Measurements from ENCODE around the gene AUTS2.

The AUTS2 gene

DNA sequence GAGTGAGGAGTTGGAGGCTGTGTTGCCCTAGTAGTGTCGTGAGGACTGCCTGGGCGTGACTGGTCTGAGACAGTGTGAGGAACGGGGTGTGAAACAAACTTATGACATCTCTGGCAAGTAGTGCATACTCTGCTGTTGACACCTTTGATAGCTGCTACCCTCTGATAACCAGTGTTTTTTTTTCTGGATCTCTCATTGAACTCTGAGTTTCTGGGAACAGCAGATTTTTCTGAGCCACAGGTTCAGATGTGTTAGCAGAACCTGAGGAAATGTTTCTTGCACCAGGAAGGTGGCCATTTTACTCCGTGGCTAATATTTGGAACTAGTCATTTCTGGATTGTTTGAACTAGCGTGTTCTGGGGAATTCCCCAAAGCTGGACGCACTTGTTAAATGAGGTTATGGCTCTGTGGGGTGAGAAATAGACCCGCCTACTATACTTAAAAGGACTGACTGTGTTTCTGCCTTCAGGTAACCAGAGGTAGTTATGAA, 52.9 kb downstream of the AUTS2 start:
- Histone ChIP-seq H3K4me1 (ENCODE audit: insufficient read depth, low read length, severe bottlenecking) (peaks cover 100% of the 10 kb centered on the region), H3K9me3 (ENCODE audit: low read length) (no peaks in the 10 kb centered on the region), H3K9ac (ENCODE audit: low read length) (peak overlapping the region; percentile 25; the same call in 1 of the 2 replicates), H4K20me1 (ENCODE audit: insufficient read depth, low read length) (no peaks in the 10 kb centered on the region), H3K36me3 (ENCODE audit: insufficient read depth, low read length) (no peaks in the 10 kb centered on the region), H3K4me3 (ENCODE audit: low read depth, low read length, poor library complexity, severe bottlenecking) (peak overlapping the region; percentile 29), H3K27me3 (ENCODE audit: insufficient read depth, low read length) (no peaks in the 10 kb centered on the region), H3F3A (ENCODE audit: insufficient read depth, low read length) (0 out of 2 replicates have a peak, but pooled peaks cover 6% of the 10 kb centered on the region), H3K9me2 (ENCODE audit: low read depth, low read length) (no peaks in the 10 kb centered on the region), H3K4me2 (ENCODE audit: low read length) (peak overlapping the region; percentile 57), H3K27ac (ENCODE audit: low read depth, low read length, poor library complexity, severe bottlenecking) (peak overlapping the region; percentile 95), H2AFZ (ENCODE audit: low read length) (no peak overlapping the region), H3K79me2 (ENCODE audit: insufficient read depth, low read length) (peaks cover 90% of the 10 kb centered on the region)
- TF ChIP-seq, protein P1, sequence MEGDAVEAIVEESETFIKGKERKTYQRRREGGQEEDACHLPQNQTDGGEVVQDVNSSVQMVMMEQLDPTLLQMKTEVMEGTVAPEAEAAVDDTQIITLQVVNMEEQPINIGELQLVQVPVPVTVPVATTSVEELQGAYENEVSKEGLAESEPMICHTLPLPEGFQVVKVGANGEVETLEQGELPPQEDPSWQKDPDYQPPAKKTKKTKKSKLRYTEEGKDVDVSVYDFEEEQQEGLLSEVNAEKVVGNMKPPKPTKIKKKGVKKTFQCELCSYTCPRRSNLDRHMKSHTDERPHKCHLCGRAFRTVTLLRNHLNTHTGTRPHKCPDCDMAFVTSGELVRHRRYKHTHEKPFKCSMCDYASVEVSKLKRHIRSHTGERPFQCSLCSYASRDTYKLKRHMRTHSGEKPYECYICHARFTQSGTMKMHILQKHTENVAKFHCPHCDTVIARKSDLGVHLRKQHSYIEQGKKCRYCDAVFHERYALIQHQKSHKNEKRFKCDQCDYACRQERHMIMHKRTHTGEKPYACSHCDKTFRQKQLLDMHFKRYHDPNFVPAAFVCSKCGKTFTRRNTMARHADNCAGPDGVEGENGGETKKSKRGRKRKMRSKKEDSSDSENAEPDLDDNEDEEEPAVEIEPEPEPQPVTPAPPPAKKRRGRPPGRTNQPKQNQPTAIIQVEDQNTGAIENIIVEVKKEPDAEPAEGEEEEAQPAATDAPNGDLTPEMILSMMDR (IDR thresholded peaks at IDR 0.05; ENCODE audit: low read length): no peak
- no peak for TF ChIP-seq EZH2 (IDR thresholded peaks at IDR 0.05; ENCODE audit: borderline replicate concordance, low read length)

- Histone ChIP-seq H3K27me3 (ENCODE audit: insufficient read depth, low read length) (no peaks in the 10 kb centered on the region), H4K20me1 (ENCODE audit: insufficient read depth, low read length) (no peaks in the 10 kb centered on the region), H3K9ac (ENCODE audit: low read length) (peak overlapping the region; percentile 51), H3K9me2 (ENCODE audit: low read depth, low read length) (no peaks in the 10 kb centered on the region), H3K79me2 (ENCODE audit: insufficient read depth, low read length) (peaks cover 92% of the 10 kb centered on the region), H3K27ac (ENCODE audit: low read depth, low read length, poor library complexity, severe bottlenecking) (peak overlapping the region; percentile 95), H3K4me1 (ENCODE audit: insufficient read depth, low read length, severe bottlenecking) (peaks cover 100% of the 10 kb centered on the region), H3K36me3 (ENCODE audit: insufficient read depth, low read length) (no peaks in the 10 kb centered on the region), H3K4me2 (ENCODE audit: low read length) (peak overlapping the region; percentile 57), H2AFZ (ENCODE audit: low read length) (no peak overlapping the region), H3F3A (ENCODE audit: insufficient read depth, low read length) (0 out of 2 replicates have a peak, but pooled peaks cover 6% of the 10 kb centered on the region), H3K9me3 (ENCODE audit: low read length) (no peaks in the 10 kb centered on the region), H3K4me3 (ENCODE audit: low read depth, low read length, poor library complexity, severe bottlenecking) (peak overlapping the region; percentile 21)
- TF ChIP-seq, protein P1 (IDR thresholded peaks at IDR 0.05; ENCODE audit: low read length): no peak
- no peak for TF ChIP-seq EZH2 (IDR thresholded peaks at IDR 0.05; ENCODE audit: borderline replicate concordance, low read length)
Observed at GRCh38 chr7:69652947-69653701, 54.8 kb downstream of the AUTS2 start.

- Histone ChIP-seq H3F3A (ENCODE audit: insufficient read depth, low read length) (0 out of 2 replicates have a peak, but pooled peaks cover 6% of the 10 kb centered on the region), H3K27ac (ENCODE audit: low read depth, low read length, poor library complexity, severe bottlenecking) (peak overlapping the region; percentile 95), H3K4me3 (ENCODE audit: low read depth, low read length, poor library complexity, severe bottlenecking) (peak overlapping the region; percentile 21), H4K20me1 (ENCODE audit: insufficient read depth, low read length) (no peaks in the 10 kb centered on the region), H3K36me3 (ENCODE audit: insufficient read depth, low read length) (no peaks in the 10 kb centered on the region), H3K4me1 (ENCODE audit: insufficient read depth, low read length, severe bottlenecking) (peaks cover 100% of the 10 kb centered on the region), H3K9ac (ENCODE audit: low read length) (peak overlapping the region; percentile 51; the same call in 1 of the 2 replicates), H3K27me3 (ENCODE audit: insufficient read depth, low read length) (no peaks in the 10 kb centered on the region), H3K79me2 (ENCODE audit: insufficient read depth, low read length) (peaks cover 92% of the 10 kb centered on the region), H3K4me2 (ENCODE audit: low read length) (peak overlapping the region; percentile 57), H3K9me2 (ENCODE audit: low read depth, low read length) (no peaks in the 10 kb centered on the region), H3K9me3 (ENCODE audit: low read length) (no peaks in the 10 kb centered on the region), H2AFZ (ENCODE audit: low read length) (no peak overlapping the region)
- TF ChIP-seq EZH2 (IDR thresholded peaks at IDR 0.05; ENCODE audit: borderline replicate concordance, low read length): no peak
- TF ChIP-seq, protein P1 (IDR thresholded peaks at IDR 0.05; ENCODE audit: low read length): no peak
Observed at GRCh38 chr7:69653806-69654205, 55.5 kb downstream of the AUTS2 start.

Data from OCI-LY1 (cell line).